HFF-Myc (cell line): ENCODE results near the gene CDKAL1.

Experiments
- DNase-seq: peaks from one replicate; pipeline ENCODE4 v3.0.0-alpha.2; 2011; ENCODE audit warnings: low read depth; ENCODE audit errors: extremely low read depth
- H3K4me3 ChIP-seq: replicated peaks from 2 replicates; pipeline ENCODE4 v1.5.1; 2011; ENCODE audit warnings: low read depth, mild to moderate bottlenecking, control low read depth, low read length
- TF ChIP-seq, protein P1 (sequence below): IDR thresholded peaks from 2 replicates; pipeline ENCODE4 v1.5.1; 2012; ENCODE audit warnings: mild to moderate bottlenecking, low read depth, low read length, control low read depth; ENCODE audit errors: missing control alignments

CDKAL1 gene

DNA sequence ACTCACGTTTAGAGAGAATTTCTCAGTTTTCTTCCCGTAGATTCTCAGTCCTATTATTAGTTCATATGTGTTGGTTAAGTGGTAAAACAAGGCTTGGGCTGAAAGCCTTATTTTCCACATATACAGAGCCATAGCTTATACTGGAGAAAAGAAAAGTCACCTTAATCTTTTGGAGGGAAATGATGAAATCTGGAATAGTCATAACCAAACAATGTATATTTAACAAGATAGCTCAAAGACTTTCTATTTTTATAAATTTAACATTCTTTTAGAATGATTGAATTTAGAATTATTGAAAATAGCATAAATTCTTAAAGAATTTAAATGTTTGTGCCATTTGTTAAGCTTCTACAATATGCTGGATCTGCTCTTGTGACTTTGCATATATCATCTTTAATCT lies 85.8 kb downstream of the CDKAL1 start:
- TF ChIP-seq, protein P1, sequence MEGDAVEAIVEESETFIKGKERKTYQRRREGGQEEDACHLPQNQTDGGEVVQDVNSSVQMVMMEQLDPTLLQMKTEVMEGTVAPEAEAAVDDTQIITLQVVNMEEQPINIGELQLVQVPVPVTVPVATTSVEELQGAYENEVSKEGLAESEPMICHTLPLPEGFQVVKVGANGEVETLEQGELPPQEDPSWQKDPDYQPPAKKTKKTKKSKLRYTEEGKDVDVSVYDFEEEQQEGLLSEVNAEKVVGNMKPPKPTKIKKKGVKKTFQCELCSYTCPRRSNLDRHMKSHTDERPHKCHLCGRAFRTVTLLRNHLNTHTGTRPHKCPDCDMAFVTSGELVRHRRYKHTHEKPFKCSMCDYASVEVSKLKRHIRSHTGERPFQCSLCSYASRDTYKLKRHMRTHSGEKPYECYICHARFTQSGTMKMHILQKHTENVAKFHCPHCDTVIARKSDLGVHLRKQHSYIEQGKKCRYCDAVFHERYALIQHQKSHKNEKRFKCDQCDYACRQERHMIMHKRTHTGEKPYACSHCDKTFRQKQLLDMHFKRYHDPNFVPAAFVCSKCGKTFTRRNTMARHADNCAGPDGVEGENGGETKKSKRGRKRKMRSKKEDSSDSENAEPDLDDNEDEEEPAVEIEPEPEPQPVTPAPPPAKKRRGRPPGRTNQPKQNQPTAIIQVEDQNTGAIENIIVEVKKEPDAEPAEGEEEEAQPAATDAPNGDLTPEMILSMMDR = no peak
- DNase-seq = no peak
- H3K4me3 ChIP-seq = no peak overlapping the region

DNA sequence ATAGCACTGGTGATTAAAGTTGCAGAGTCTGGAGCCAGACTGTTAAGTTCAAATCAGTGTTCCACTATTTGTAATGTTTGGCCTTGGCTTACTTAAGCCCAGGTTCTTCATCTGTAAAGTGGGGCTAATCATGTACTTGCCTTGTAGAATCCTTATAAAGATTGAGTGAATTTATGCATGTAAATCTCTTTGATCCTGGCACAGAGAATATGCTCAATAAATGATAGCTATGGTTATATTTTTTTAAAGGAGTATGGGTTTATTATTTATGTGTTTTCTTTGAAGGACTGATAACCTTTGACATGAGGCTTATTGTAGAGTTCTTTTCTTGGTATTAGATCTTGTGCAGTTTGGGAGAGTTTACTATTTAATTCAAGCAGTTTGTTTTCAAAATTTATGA lies 89.5 kb downstream of the CDKAL1 start:
- DNase-seq = no peak
- TF ChIP-seq, protein P1 = no peak
- H3K4me3 ChIP-seq = no peak overlapping the region

DNA sequence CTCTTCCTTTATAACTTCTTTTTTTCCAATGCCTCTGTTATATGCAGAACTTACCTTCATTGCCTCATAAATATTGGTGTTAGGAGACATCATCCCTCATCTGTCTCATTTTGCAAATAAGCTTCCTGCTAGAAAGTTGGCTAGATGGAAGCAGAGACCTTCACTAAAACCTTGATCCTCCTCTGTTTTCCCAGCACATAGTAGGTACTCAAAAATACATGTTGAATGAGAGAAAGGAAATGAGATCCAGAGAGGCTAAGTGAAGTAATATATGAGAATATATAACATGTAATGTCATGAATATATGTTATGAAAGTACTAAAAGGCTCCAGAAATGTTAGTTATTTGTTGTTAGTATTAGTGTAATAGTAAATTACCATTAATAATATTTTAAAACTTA lies 91.9 kb downstream of the CDKAL1 start:
- DNase-seq = no peak
- TF ChIP-seq, protein P1 = no peak
- no peak overlapping the region for H3K4me3 ChIP-seq

DNA sequence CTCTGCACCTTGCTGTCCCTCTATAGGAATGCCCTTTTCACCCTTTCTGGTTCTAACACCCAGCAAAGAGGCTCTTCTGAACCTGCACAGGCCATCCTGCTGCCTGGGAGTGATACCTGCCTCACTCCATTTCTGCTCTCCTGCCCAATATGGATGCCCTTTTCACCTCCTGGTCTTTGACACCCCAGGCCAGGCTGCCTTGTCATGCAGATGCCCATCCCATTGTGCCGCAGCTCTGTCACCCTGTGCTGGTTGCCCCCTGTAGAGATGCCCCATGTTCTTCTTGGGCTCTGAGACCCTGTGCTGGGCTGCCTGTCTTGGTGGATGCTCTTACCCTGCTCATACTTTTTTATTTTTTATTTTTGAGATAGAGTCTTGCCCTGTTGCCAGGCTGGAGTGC lies 95.3 kb downstream of the CDKAL1 start:
- H3K4me3 ChIP-seq = no peak overlapping the region
- DNase-seq = no peak
- TF ChIP-seq, protein P1 = no peak

DNA sequence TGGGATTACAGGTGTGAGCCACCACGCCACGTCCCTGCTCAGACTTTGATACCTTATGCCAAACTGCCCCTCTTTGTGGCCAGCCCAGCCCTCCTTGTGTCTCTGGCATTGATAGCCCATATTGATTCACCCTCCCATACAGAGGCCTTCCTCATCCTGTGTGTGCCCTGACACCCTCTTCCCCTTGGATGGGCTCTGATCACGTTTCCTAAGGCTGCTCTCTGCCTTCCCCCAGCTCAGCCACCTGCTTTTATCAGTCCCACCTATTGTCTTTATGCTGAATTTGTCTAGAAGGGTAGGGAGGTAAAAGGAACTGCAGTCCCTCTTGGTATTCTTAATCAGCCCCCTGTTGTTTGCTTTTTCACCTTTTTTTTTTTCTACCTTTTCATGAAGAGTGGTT lies 95.9 kb downstream of the CDKAL1 start:
- H3K4me3 ChIP-seq = no peak overlapping the region
- TF ChIP-seq, protein P1 = no peak
- DNase-seq = no peak

DNA sequence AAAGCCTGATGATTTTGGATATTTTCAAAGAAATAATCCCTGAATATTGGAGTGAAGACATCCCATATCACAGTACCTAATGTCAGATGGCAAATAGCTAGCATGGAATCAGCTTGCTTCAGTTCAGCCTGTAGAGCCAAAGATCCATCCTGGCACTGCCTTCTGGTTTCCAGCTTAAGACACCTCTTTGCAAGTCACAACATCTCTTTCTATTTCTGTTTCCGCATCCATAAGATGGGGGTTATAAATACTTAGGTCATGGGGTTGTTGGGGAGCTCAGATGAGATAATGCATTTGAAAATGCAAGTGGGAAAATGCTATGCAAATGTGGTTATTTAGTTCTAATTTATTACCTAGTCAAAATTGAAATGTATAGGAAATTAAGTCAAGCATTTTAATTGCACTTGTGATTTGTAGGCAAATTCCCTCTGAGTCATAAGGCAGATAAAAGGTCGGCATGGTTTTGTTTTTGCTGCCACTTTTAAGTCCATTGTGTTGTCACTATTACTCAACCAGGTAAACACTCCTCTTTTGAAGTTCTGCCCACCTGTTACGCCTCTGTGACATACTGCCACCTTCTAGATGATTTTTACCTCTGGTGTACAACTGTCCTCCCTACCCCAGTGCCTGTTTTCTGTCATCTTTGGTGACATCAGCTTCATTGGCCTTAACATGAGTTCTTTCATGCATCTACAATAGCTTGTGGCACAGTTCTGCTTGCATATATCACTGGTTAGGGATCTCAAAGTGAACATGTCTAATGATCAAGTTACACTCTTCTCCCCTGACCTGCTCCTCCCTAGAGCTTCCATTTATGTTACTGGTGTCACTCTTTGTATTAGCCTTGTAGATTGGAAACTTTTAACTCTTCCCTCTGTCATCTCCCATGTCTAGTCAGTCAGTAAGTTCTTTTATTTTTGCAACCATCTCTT lies 96.6 kb downstream of the CDKAL1 start:
- no peak for DNase-seq
- no peak overlapping the region for H3K4me3 ChIP-seq
- TF ChIP-seq, protein P1 = no peak

DNA sequence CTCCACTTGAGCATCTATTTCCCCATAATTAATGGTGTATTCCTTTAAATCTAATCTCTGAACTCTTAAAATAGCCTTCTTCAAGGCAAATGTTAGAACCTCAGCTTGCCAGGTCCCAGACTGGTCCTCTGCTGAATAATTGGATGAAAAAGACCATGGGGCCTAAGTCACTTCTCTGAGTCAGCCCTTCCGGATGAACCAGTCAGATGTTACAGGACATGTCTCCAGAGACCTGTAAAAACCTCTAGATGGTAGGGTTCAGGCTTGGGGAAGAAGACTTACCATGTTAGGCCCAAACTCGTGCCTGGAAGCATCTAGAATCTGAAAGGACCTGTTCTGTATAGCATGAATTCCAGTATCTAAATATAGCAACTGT lies 97.3 kb downstream of the CDKAL1 start:
- TF ChIP-seq, protein P1 = no peak
- DNase-seq = no peak
- no peak overlapping the region for H3K4me3 ChIP-seq
